Measurements from ENCODE around the gene HTR4. TPM values are rescaled to one million over a fixed set of nuclear protein-coding genes. Genes with fewer than 3 reads are reported as not detected.

The HTR4 gene
- total RNA-seq, 2 donors from 2014 or later = not detected

DNA sequence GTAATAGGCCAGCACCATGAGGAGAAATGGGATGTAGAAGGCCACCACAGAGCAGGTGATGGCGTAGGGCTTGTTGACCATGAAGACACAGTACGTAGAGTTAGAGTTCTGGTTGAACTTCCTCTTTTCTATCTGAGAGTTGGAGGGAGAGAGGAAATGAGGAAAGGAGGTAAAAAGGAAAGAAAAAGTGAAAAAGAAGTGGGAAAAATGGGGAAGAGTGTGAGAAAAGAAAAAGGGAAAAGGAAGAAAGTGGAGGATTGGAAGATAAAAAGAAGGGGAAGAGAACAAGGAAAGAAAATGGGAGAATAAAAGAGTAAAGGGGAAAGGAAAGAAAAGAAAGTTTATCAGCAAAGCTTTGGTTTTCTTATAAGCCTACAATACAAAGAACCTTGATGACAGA, 144.4 kb downstream of the HTR4 start:
- no peak overlapping the region for H3K27ac ChIP-seq (ENCODE audit: low read depth, low read length)

DNA sequence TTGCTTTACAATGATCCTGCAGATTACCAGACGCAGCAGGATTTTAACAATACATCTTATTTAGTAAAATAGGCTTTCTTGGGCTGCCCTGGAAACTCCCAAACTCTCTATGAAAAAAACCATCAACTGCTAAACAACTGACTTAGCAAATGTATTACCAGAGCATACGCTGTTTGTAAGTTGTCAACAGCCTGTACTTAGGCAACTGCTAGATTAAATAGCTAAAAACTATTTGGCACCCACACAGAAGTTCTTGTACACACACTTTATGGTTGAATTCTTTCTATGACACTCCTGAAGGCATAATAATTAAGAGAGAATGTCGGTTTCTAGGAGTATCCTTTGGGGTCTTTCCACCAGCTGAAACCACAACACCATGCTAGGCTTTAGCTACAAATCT, 146.7 kb downstream of the HTR4 start:
- Histone ChIP-seq H3K9ac (ENCODE audit: extremely low read depth, low read length, poor library complexity, severe bottlenecking) (no peak overlapping the region), H3K36me3 (ENCODE audit: control insufficient read depth, insufficient read depth, low read length) (no peaks in the 10 kb centered on the region), H3K4me1 (ENCODE audit: control insufficient read depth, insufficient read depth, low read length) (no peaks in the 10 kb centered on the region), H3K27me3 (ENCODE audit: control insufficient read depth, insufficient read depth, low read length, poor library complexity, severe bottlenecking) (peaks cover 4% of the 10 kb centered on the region), H3K4me3 (ENCODE audit: low read length) (no peak overlapping the region), H3K27ac (ENCODE audit: low read depth, low read length) (no peak overlapping the region), H3K9me3 (ENCODE audit: control insufficient read depth, low read length) (no peaks in the 10 kb centered on the region)
- TF ChIP-seq, protein P1, sequence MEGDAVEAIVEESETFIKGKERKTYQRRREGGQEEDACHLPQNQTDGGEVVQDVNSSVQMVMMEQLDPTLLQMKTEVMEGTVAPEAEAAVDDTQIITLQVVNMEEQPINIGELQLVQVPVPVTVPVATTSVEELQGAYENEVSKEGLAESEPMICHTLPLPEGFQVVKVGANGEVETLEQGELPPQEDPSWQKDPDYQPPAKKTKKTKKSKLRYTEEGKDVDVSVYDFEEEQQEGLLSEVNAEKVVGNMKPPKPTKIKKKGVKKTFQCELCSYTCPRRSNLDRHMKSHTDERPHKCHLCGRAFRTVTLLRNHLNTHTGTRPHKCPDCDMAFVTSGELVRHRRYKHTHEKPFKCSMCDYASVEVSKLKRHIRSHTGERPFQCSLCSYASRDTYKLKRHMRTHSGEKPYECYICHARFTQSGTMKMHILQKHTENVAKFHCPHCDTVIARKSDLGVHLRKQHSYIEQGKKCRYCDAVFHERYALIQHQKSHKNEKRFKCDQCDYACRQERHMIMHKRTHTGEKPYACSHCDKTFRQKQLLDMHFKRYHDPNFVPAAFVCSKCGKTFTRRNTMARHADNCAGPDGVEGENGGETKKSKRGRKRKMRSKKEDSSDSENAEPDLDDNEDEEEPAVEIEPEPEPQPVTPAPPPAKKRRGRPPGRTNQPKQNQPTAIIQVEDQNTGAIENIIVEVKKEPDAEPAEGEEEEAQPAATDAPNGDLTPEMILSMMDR (conservative IDR thresholded peaks at IDR 0.05) = no peak
- Mint-ChIP-seq H3K4me1 (no peaks in the 10 kb centered on the region), H3K36me3 (ENCODE audit: low read depth) (no peaks in the 10 kb centered on the region), H3K27me3 (ENCODE audit: insufficient read depth) (peaks cover 18% of the 10 kb centered on the region), H3K27ac (no peak overlapping the region), H3K9me3 (peaks cover 4% of the 10 kb centered on the region), H3K4me3 (no peak overlapping the region)
- no peak for DNase-seq
- 94 to 99% methylated on average over 2 to 3 of the region's 3 CpGs for WGBS, 2 experiments (ENCODE audit: insufficient coverage in 1 of 2, insufficient read length in 1 of 2)

More for the DNA sequence above, 144.4 kb downstream of the HTR4 start:
- TF ChIP-seq, protein P1 (conservative IDR thresholded peaks at IDR 0.05) = no peak
- no peaks in the 10 kb centered on the region for H3K9me3 ChIP-seq (ENCODE audit: control insufficient read depth, low read length)
- no peaks in the 10 kb centered on the region for H3K36me3 ChIP-seq (ENCODE audit: control insufficient read depth, insufficient read depth, low read length)
- H3K27me3 Mint-ChIP-seq (ENCODE audit: insufficient read depth) = peaks cover 11% of the 10 kb centered on the region
- no peak overlapping the region for H3K9ac ChIP-seq (ENCODE audit: extremely low read depth, low read length, poor library complexity, severe bottlenecking)
- no peak overlapping the region for H3K4me3 ChIP-seq (ENCODE audit: low read length)
- no peaks in the 10 kb centered on the region for H3K4me1 Mint-ChIP-seq
- H3K27me3 ChIP-seq (ENCODE audit: control insufficient read depth, insufficient read depth, low read length, poor library complexity, severe bottlenecking) = peaks cover 4% of the 10 kb centered on the region
- no peak overlapping the region for H3K27ac Mint-ChIP-seq
- no peaks in the 10 kb centered on the region for H3K36me3 Mint-ChIP-seq (ENCODE audit: low read depth)
- H3K4me1 ChIP-seq (ENCODE audit: control insufficient read depth, insufficient read depth, low read length) = no peaks in the 10 kb centered on the region
- 92 to 100% methylated on average over 2 of the region's 2 CpGs for WGBS, 2 experiments (ENCODE audit: insufficient coverage in 1 of 2, insufficient read length in 1 of 2)
- peaks cover 4% of the 10 kb centered on the region for H3K9me3 Mint-ChIP-seq
- DNase-seq = no peak
- H3K4me3 Mint-ChIP-seq = no peak overlapping the region

DNA sequence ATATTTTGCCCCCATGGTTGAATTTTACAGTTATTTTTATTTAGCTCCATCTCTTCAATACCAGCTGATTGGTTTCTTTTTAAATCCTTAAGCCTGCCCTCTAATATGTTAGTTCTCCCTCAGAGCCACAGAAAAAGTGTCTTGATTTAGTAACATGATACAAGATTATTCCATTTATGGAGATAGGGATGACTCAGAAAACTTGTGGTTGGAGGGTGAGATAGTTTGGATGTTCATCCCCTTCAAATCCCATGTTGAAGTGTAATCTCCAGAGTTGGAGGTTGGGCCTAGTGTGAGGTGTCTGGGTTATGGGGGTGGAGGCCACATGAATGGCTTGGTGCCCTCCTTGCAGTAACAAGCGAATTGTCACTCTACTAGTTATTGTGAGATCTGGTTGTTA, 154.9 kb downstream of the HTR4 start:
- no peak overlapping the region for H3K27ac Mint-ChIP-seq
- DNase-seq = no peak
- Histone ChIP-seq H3K9ac (ENCODE audit: extremely low read depth, low read length, poor library complexity, severe bottlenecking) (no peak overlapping the region), H3K4me3 (ENCODE audit: low read length) (no peak overlapping the region), H3K36me3 (ENCODE audit: control insufficient read depth, insufficient read depth, low read length) (no peaks in the 10 kb centered on the region), H3K27me3 (ENCODE audit: control insufficient read depth, insufficient read depth, low read length, poor library complexity, severe bottlenecking) (no peaks in the 10 kb centered on the region), H3K27ac (ENCODE audit: low read depth, low read length) (no peak overlapping the region), H3K9me3 (ENCODE audit: control insufficient read depth, low read length) (no peaks in the 10 kb centered on the region), H3K4me1 (ENCODE audit: control insufficient read depth, insufficient read depth, low read length) (no peaks in the 10 kb centered on the region)
- no peak overlapping the region for H3K4me3 Mint-ChIP-seq
- no peaks in the 10 kb centered on the region for H3K9me3 Mint-ChIP-seq
- no peaks in the 10 kb centered on the region for H3K36me3 Mint-ChIP-seq (ENCODE audit: low read depth)
- peaks cover 21% of the 10 kb centered on the region for H3K27me3 Mint-ChIP-seq (ENCODE audit: insufficient read depth)
- WGBS, 2 experiments (ENCODE audit: insufficient coverage in 1 of 2, insufficient read length in 1 of 2) = 100% methylated on average over 1 of the region's 1 CpG
- TF ChIP-seq, protein P1 (conservative IDR thresholded peaks at IDR 0.05) = no peak
- H3K4me1 Mint-ChIP-seq = no peaks in the 10 kb centered on the region

Measured in endodermal cell (in vitro differentiated cells).